GM19240 (cell line): ENCODE data around the gene TSPO.

Experiments
- DNase-seq: peaks from one replicate; pipeline ENCODE4 v3.0.0; 2011; ENCODE audit warnings: low spot score; ENCODE audit not compliant: insufficient read length

The TSPO gene

GRCh38 chr22:43201486-43202219 lies 50.3 kb downstream of the TSPO start:
- DNase-seq: no peak

DNA sequence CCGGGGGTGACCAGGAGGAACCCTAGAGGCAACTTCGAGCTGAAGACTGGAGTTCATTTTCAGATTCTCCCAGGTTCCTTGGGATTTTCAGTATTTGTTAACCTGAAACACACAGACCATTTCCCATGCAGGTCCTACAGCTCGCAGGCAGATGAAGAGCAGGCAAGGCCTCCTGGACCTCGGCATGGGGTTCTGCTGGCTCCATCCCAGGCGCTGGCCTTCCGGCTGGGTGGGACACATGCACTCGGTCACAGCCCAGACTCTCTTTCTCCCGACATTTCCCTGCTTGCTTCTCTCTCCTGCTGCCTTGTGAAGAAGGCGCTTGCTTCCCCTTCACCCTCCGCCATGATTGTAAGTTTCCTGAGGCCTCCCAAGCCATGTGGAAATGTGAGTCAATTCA lies 51.0 kb downstream of the TSPO start:
- DNase-seq: no peak

DNA sequence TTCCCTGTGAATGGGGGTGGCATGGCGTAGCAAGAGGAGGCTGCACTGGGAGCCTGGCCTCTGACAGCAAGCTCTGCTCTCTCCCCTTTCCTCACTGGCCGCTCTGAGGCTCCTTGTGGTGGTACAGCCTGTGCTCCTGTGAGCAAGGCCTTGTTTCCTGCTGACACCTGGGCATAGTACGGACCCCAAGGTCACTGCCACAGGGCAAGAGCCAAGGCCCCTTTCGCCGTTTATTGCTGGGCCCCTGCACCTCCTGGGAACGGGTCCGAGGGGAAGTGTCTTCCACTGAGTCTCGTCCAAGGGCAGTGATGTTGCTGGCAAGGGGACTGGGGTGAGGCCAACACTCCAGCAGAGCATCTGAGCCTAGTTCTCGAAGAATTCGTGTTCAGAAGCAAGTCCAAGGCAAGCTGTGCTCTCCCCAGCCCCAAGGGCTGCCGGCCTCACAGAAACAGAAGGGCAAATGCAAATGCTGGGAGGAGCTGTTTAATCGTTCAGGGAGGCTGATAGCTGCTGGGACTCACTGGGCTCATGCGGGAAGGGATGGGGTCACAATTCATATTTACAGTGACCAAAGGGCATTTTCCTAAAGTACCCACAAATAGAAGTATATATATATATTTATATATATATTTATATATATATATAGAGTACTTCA lies 51.5 kb downstream of the TSPO start:
- no peak for DNase-seq

DNA sequence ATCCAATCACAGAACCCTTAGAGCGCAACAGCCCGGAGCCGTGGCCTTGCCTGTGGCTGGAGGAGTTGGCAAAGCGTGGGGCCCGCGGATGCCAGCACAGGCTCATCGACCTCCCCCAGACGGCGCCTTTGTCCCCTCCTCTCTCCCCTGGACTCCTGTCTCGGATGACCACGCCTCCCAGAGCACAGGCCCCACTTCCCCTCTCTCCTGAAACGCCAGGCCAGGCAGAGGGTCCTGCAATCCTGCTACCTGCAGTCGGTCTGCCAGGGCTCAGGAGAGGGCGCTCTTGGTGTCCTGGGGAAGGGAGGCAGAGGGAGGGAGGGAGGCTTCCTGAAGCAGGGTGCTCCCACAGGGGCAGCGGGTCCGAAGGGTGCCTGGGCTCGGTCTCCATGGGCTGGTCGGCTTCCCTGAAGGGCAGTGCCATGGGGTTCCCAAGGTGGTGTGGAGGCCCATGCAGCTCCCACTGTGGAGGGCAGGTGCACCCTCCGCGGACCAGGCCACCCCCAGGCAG lies 52.2 kb downstream of the TSPO start:
- DNase-seq: no peak

GRCh38 chr22:43205261-43205691 lies 53.9 kb downstream of the TSPO start:
- DNase-seq: no peak

- DNase-seq: no peak
These were observed 54.6 kb downstream of the TSPO start for GRCh38 chr22:43205748-43206508.

GRCh38 chr22:43206509-43207161 lies 55.3 kb downstream of the TSPO start:
- DNase-seq: no peak

DNA sequence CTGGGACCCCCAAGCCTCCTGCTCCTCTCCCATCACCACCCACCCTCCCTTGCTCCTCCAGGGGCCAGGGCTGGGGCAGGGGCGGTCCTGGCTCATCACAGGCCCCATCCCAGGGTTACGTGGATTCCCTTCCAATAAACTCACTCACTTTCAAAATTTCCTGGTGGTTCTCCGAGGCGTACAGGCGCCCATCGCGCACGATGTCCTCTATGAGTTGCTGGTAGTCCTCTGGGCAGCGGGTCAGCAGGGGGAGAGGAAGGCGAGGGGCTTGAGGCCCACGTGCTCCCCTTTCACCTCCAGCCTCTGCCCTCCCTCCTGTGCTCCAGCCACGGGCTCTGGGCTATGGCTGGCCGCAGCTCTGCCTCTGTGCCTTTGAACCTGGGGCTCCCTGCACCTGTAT lies 56.0 kb downstream of the TSPO start:
- DNase-seq: no peak

DNA sequence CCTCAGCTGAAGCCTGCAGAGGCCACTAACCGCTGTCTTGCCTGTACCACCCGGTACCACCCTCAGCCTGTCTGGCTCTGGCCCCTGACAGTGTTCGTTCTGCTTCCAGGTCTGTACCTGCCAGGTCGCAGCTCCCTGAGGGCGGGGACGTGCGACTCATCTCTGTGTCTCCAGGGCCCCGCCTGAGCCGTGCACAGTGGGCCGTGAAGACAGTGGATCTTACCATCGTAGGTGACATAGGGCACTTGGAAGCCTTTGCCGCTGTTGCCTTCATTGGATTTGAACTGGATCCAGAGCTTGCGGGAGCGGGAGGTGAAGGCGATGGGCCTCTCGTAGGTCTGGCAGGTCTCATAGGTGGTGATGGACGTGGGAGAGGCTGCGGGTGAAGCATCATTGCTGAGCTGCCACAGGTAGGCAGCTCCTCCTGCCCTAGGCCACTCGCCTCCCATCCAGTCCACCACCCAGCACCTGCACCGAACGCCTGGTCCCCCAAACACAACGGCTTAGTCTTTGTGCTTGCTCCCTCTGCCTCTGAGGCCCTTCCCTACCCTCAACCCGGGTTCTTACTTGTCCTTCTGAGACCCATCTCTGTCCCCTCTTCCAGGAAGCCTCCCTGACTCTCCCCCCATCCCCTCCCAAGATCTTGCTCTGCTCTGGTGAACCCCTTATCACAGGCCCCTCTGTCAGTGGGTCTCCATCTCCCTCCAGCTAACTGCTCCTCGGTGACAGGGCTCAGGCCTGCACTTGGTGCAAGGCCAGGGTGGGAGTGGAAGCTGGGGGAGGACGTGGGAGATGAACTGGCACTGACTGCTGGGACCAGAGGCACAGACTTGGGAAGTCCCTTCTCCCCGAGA lies 56.7 kb downstream of the TSPO start:
- DNase-seq: no peak

DNA sequence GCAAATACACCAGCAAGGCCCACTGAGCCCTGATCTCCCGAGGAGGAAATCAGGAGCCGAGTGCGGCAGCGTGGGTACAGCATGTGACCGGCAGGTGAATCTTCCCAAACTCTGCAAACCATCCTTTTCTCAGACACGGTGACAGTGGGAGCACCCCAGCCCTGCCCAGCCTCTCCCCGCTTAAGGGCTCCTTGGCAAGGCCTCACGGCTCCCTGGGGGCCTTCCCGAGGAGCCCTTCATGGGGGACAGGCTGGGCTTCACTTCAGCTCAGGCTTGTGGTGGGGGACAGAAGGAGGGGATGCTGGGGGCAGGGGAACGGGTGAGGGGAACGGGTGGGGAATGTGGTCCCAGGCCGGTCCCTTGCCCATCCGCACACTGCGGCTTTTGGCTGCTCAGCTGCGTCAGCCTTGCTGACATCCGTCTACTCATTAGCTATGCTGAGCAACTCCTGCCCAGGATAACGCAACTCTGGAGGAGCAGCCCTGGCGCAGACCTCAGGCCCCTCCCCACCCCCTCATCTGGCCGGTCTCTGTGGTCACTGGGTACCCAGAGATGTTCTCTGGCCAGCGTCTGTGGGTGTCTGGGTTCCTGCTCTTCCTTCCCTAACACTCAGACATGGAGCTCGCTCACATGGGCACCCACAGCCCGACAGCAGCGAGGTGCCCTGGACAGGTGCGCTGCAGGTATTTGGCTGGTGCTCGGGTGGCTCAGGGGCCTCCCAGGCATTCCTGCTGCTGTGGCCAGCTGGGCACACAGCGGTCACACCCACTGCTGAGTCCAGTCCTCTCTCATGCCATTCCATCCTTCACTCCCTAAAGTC lies 57.6 kb downstream of the TSPO start:
- DNase-seq: no peak

- no peak for DNase-seq
These were observed 58.1 kb downstream of the TSPO start for GRCh38 chr22:43209523-43209890.

- DNase-seq: no peak
These were observed 58.6 kb downstream of the TSPO start for GRCh38 chr22:43209971-43210370.

- DNase-seq: no peak
These were observed 59.5 kb downstream of the TSPO start for GRCh38 chr22:43210631-43211515.

- DNase-seq: no peak
These were observed 60.6 kb downstream of the TSPO start for GRCh38 chr22:43211941-43212433.

- no peak for DNase-seq
These were observed 61.1 kb downstream of the TSPO start for GRCh38 chr22:43212434-43212952.
